GM23338 (cell line): ENCODE measurements around the gene KCNC4. TPM values are rescaled to one million over a fixed set of nuclear protein-coding genes. Genes with fewer than 3 reads are reported as not detected.

Source experiments
- ATAC-seq: fragments of 200-7000 bp; cut with Tn5 transposase; 3 replicates; pipeline ENCODE4 v1.9.1; 2020
- DNase-seq: peaks from one replicate; pipeline ENCODE4 v3.0.0-alpha.2; 2015; ENCODE audit warnings: low spot score
- H2AFZ ChIP-seq: fragments of 200-600 bp; sonication (generic); 2 replicates; pipeline ENCODE4 v1.8.0; 2016; ENCODE audit warnings: antibody characterized with exemption, mild to moderate bottlenecking, moderate library complexity
- H3F3A ChIP-seq: fragments of 200-600 bp; sonication (generic); replicated peaks from 2 replicates; pipeline ENCODE4 v1.8.0; 2017; ENCODE audit warnings: antibody characterized with exemption, mixed run types, low read depth
- H3K27ac ChIP-seq: fragments of 200-600 bp; sonication (generic); 2 replicates; pipeline ENCODE4 v1.6.1; 2016; ENCODE audit warnings: low read depth
- H3K27me3 ChIP-seq: fragments of 200-600 bp; sonication (generic); 2 replicates; pipeline ENCODE4 v1.8.0; 2016; ENCODE audit warnings: mild to moderate bottlenecking, mixed run types, moderate library complexity; ENCODE audit not compliant: insufficient read depth
- H3K36me3 ChIP-seq: fragments of 200-600 bp; sonication (generic); 2 replicates; pipeline ENCODE4 v1.8.0; 2016; ENCODE audit warnings: mild to moderate bottlenecking; ENCODE audit not compliant: insufficient read depth
- H3K4me1 ChIP-seq: fragments of 200-600 bp; sonication (generic); 2 replicates; pipeline ENCODE4 v1.8.0; 2016; ENCODE audit warnings: mild to moderate bottlenecking, moderate library complexity; ENCODE audit not compliant: insufficient read depth
- H3K4me2 ChIP-seq: fragments of 200-600 bp; sonication (generic); 2 replicates; pipeline ENCODE4 v1.7.1; 2017; ENCODE audit warnings: mixed run types
- H3K4me3 ChIP-seq: fragments of 200-600 bp; sonication (generic); 2 replicates; pipeline ENCODE4 v1.6.1; 2016; ENCODE audit warnings: mixed run types
- H3K79me2 ChIP-seq: fragments of 200-600 bp; sonication (generic); replicated peaks from 2 replicates; pipeline ENCODE4 v1.8.0; 2017; ENCODE audit warnings: mild to moderate bottlenecking; ENCODE audit not compliant: insufficient read depth
- H3K9me2 ChIP-seq: fragments of 200-600 bp; sonication (generic); 2 replicates; pipeline ENCODE4 v1.8.0; 2017; ENCODE audit not compliant: insufficient read depth
- H4K20me1 ChIP-seq: fragments of 200-600 bp; sonication (generic); replicated peaks from 2 replicates; pipeline ENCODE4 v1.8.0; 2017; ENCODE audit warnings: mild to moderate bottlenecking; ENCODE audit not compliant: insufficient read depth
- H3K27ac Mint-ChIP-seq: 2 replicates; pipeline ENCODE4 v1.8.0; 2020; ENCODE audit warnings: inconsistent platforms, mild to moderate bottlenecking, moderate library complexity, mixed read lengths
- H3K27me3 Mint-ChIP-seq: 3 replicates; pipeline ENCODE4 v1.8.0; 2022; ENCODE audit warnings: low read depth, mild to moderate bottlenecking, moderate library complexity, mixed read lengths, inconsistent platforms; ENCODE audit not compliant: insufficient read depth, poor library complexity
- H3K36me3 Mint-ChIP-seq: 3 replicates; pipeline ENCODE4 v1.8.0; 2021; ENCODE audit warnings: low read depth, mild to moderate bottlenecking, inconsistent platforms, moderate library complexity, mixed read lengths
- H3K4me1 Mint-ChIP-seq: 3 replicates; pipeline ENCODE4 v1.8.0; 2020; ENCODE audit warnings: mild to moderate bottlenecking, inconsistent platforms, mixed read lengths
- H3K4me3 Mint-ChIP-seq: 3 replicates; pipeline ENCODE4 v1.8.0; 2021; ENCODE audit warnings: moderate library complexity, mild to moderate bottlenecking, inconsistent platforms, mixed read lengths
- H3K9me3 Mint-ChIP-seq: 3 replicates; pipeline ENCODE4 v1.8.0; 2020; ENCODE audit warnings: moderate library complexity, mild to moderate bottlenecking, inconsistent platforms, mixed read lengths
- CREB1 ChIP-seq: fragments of 250-450 bp; sonication (Bioruptor Pico); IDR thresholded peaks from 2 replicates; pipeline ENCODE4 v1.5.0; 2020; ENCODE audit warnings: low read depth, mild to moderate bottlenecking, moderate library complexity
- EZH2 ChIP-seq: fragments of 200-600 bp; sonication (generic); IDR thresholded peaks from one replicate; pipeline ENCODE4 v1.8.0; 2017; ENCODE audit warnings: antibody characterized with exemption, mild to moderate bottlenecking, low read depth; ENCODE audit not compliant: unreplicated experiment
- EZH2phosphoT487 ChIP-seq: fragments of 200-600 bp; sonication (generic); IDR thresholded peaks from one replicate; pipeline ENCODE4 v1.8.1; 2018; ENCODE audit warnings: antibody characterized with exemption; ENCODE audit not compliant: unreplicated experiment
- JUNB ChIP-seq: IDR thresholded peaks from one replicate; pipeline ENCODE4 v1.6.1; 2016; ENCODE audit warnings: antibody characterized with exemption; ENCODE audit not compliant: unreplicated experiment
- NANOG ChIP-seq: IDR thresholded peaks from 2 replicates; pipeline ENCODE4 v1.6.1; 2016; ENCODE audit warnings: antibody characterized with exemption, borderline replicate concordance
- POLR2AphosphoS5 ChIP-seq: IDR thresholded peaks from 2 replicates; pipeline ENCODE4 v1.6.1; 2016; ENCODE audit warnings: antibody characterized with exemption, low read depth
- STAT1 ChIP-seq: IDR thresholded peaks from one replicate; pipeline ENCODE4 v1.6.1; 2016; ENCODE audit warnings: antibody characterized with exemption; ENCODE audit not compliant: unreplicated experiment
- ZNF114 ChIP-seq: fragments of 250-450 bp; sonication (Bioruptor Pico); IDR thresholded peaks from 2 replicates; pipeline ENCODE4 v1.5.0; 2020; ENCODE audit warnings: mild to moderate bottlenecking, moderate library complexity
- ZNF331 ChIP-seq: fragments of 250-450 bp; sonication (Bioruptor Pico); IDR thresholded peaks from 2 replicates; pipeline ENCODE4 v1.5.0; 2020; ENCODE audit warnings: low read depth, mild to moderate bottlenecking, moderate library complexity
- polyA plus RNA-seq: library from polyadenylated mRNA; unstranded; fragments of >200 nt; fragmentation: Nextera tagmentation; extraction: Ambion mirVana; gene quantifications from 2 replicates; pipeline ENCODE4 v1.2.1, GENCODE V29; 2016
- total RNA-seq: library from RNA; depleted of rRNA; stranded (reverse); fragments of >200 nt; shearing (Covaris generic); gene quantifications from 2 replicates; pipeline ENCODE4 v1.2.3, GENCODE V29; 2014
- TF ChIP-seq, protein P1 (sequence below), 2 experiments: fragments of 200-600 bp in 1 of 2; sonication (generic) in 1 of 2; conservative IDR thresholded peaks; 2 replicates each; pipeline versions ENCODE4 v1.5.1 to v1.6.1; 2016 to 2017; ENCODE audit warnings: antibody characterized with exemption in 2 of 2, low read depth in 2 of 2, mild to moderate bottlenecking in 2 of 2, moderate library complexity in 1 of 2
- TF ChIP-seq, protein P2 (sequence below): IDR thresholded peaks from one replicate; pipeline ENCODE4 v1.6.1; 2018; ENCODE audit warnings: antibody characterized with exemption; ENCODE audit not compliant: unreplicated experiment
- TF ChIP-seq, protein P3 (sequence below): IDR thresholded peaks from 2 replicates; pipeline ENCODE4 v1.6.1; 2016; ENCODE audit warnings: antibody characterized with exemption
- TF ChIP-seq, protein P4 (sequence below): fragments of 250-450 bp; sonication (Bioruptor Pico); IDR thresholded peaks from 2 replicates; pipeline ENCODE4 v1.5.0; 2020; ENCODE audit warnings: mild to moderate bottlenecking, moderate library complexity

The KCNC4 gene
- total and polyA plus RNA-seq, 2 experiments from 2014 or later: 3.5 to 10.7 TPM

DNA sequence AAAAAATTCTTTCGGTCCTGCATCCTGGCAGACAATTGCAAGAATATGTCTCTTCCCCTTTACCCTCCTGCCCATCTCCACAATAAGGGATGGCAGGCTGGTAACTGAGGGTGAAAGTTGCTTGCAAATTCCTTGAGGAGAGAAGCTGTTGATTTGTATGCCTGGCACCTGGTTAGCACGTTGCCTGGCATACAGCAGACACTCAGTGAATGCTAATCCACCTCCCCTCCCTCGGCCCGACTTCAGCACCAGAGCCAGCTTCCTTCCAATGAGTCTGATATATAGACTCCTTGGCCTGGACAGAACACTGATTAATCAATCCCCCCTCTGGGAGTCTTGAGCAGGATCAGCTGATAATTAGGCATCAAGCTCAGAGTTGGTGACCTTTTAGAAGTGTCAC, 39.1 kb downstream of the KCNC4 start:
- Histone ChIP-seq H3K4me3 (no peak overlapping the region), H3K36me3 (no peaks in the 10 kb centered on the region), H3K27ac (no peak overlapping the region), H3K27me3 (no peaks in the 10 kb centered on the region), H4K20me1 (no peaks in the 10 kb centered on the region; the same call in 1 of the 2 replicates), H3F3A (no peaks in the 10 kb centered on the region), H3K4me2 (no peak overlapping the region), H3K9me2 (0 out of 2 replicates have a peak, but pooled peaks cover 16% of the 10 kb centered on the region), H2AFZ (no peak overlapping the region), H3K79me2 (no peaks in the 10 kb centered on the region), H3K4me1 (no peaks in the 10 kb centered on the region)
- H3K36me3 Mint-ChIP-seq: no peaks in the 10 kb centered on the region
- no peak overlapping the region for H3K27ac Mint-ChIP-seq
- no peaks in the 10 kb centered on the region for H3K4me1 Mint-ChIP-seq
- peaks cover 11% of the 10 kb centered on the region for H3K27me3 Mint-ChIP-seq
- ATAC-seq: no peak
- no peak for TF ChIP-seq POLR2AphosphoS5
- no peak for TF ChIP-seq NANOG
- no peak for TF ChIP-seq CREB1 (CRISPR knock-in tag)
- TF ChIP-seq, protein P1, sequence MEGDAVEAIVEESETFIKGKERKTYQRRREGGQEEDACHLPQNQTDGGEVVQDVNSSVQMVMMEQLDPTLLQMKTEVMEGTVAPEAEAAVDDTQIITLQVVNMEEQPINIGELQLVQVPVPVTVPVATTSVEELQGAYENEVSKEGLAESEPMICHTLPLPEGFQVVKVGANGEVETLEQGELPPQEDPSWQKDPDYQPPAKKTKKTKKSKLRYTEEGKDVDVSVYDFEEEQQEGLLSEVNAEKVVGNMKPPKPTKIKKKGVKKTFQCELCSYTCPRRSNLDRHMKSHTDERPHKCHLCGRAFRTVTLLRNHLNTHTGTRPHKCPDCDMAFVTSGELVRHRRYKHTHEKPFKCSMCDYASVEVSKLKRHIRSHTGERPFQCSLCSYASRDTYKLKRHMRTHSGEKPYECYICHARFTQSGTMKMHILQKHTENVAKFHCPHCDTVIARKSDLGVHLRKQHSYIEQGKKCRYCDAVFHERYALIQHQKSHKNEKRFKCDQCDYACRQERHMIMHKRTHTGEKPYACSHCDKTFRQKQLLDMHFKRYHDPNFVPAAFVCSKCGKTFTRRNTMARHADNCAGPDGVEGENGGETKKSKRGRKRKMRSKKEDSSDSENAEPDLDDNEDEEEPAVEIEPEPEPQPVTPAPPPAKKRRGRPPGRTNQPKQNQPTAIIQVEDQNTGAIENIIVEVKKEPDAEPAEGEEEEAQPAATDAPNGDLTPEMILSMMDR (conservative IDR thresholded peaks at IDR 0.05; ENCODE audit: low read depth in 2 of 2): no peak
- no peak for TF ChIP-seq ZNF331
- TF ChIP-seq, protein P2, sequence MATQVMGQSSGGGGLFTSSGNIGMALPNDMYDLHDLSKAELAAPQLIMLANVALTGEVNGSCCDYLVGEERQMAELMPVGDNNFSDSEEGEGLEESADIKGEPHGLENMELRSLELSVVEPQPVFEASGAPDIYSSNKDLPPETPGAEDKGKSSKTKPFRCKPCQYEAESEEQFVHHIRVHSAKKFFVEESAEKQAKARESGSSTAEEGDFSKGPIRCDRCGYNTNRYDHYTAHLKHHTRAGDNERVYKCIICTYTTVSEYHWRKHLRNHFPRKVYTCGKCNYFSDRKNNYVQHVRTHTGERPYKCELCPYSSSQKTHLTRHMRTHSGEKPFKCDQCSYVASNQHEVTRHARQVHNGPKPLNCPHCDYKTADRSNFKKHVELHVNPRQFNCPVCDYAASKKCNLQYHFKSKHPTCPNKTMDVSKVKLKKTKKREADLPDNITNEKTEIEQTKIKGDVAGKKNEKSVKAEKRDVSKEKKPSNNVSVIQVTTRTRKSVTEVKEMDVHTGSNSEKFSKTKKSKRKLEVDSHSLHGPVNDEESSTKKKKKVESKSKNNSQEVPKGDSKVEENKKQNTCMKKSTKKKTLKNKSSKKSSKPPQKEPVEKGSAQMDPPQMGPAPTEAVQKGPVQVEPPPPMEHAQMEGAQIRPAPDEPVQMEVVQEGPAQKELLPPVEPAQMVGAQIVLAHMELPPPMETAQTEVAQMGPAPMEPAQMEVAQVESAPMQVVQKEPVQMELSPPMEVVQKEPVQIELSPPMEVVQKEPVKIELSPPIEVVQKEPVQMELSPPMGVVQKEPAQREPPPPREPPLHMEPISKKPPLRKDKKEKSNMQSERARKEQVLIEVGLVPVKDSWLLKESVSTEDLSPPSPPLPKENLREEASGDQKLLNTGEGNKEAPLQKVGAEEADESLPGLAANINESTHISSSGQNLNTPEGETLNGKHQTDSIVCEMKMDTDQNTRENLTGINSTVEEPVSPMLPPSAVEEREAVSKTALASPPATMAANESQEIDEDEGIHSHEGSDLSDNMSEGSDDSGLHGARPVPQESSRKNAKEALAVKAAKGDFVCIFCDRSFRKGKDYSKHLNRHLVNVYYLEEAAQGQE: no peak
- TF ChIP-seq STAT1: no peak
- TF ChIP-seq ZNF114 (CRISPR knock-in tag): no peak
- TF ChIP-seq, protein P3, sequence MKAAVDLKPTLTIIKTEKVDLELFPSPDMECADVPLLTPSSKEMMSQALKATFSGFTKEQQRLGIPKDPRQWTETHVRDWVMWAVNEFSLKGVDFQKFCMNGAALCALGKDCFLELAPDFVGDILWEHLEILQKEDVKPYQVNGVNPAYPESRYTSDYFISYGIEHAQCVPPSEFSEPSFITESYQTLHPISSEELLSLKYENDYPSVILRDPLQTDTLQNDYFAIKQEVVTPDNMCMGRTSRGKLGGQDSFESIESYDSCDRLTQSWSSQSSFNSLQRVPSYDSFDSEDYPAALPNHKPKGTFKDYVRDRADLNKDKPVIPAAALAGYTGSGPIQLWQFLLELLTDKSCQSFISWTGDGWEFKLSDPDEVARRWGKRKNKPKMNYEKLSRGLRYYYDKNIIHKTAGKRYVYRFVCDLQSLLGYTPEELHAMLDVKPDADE: no peak
- no peak for TF ChIP-seq EZH2phosphoT487
- no peak for TF ChIP-seq JUNB
- no peak for TF ChIP-seq EZH2
- TF ChIP-seq, protein P4, sequence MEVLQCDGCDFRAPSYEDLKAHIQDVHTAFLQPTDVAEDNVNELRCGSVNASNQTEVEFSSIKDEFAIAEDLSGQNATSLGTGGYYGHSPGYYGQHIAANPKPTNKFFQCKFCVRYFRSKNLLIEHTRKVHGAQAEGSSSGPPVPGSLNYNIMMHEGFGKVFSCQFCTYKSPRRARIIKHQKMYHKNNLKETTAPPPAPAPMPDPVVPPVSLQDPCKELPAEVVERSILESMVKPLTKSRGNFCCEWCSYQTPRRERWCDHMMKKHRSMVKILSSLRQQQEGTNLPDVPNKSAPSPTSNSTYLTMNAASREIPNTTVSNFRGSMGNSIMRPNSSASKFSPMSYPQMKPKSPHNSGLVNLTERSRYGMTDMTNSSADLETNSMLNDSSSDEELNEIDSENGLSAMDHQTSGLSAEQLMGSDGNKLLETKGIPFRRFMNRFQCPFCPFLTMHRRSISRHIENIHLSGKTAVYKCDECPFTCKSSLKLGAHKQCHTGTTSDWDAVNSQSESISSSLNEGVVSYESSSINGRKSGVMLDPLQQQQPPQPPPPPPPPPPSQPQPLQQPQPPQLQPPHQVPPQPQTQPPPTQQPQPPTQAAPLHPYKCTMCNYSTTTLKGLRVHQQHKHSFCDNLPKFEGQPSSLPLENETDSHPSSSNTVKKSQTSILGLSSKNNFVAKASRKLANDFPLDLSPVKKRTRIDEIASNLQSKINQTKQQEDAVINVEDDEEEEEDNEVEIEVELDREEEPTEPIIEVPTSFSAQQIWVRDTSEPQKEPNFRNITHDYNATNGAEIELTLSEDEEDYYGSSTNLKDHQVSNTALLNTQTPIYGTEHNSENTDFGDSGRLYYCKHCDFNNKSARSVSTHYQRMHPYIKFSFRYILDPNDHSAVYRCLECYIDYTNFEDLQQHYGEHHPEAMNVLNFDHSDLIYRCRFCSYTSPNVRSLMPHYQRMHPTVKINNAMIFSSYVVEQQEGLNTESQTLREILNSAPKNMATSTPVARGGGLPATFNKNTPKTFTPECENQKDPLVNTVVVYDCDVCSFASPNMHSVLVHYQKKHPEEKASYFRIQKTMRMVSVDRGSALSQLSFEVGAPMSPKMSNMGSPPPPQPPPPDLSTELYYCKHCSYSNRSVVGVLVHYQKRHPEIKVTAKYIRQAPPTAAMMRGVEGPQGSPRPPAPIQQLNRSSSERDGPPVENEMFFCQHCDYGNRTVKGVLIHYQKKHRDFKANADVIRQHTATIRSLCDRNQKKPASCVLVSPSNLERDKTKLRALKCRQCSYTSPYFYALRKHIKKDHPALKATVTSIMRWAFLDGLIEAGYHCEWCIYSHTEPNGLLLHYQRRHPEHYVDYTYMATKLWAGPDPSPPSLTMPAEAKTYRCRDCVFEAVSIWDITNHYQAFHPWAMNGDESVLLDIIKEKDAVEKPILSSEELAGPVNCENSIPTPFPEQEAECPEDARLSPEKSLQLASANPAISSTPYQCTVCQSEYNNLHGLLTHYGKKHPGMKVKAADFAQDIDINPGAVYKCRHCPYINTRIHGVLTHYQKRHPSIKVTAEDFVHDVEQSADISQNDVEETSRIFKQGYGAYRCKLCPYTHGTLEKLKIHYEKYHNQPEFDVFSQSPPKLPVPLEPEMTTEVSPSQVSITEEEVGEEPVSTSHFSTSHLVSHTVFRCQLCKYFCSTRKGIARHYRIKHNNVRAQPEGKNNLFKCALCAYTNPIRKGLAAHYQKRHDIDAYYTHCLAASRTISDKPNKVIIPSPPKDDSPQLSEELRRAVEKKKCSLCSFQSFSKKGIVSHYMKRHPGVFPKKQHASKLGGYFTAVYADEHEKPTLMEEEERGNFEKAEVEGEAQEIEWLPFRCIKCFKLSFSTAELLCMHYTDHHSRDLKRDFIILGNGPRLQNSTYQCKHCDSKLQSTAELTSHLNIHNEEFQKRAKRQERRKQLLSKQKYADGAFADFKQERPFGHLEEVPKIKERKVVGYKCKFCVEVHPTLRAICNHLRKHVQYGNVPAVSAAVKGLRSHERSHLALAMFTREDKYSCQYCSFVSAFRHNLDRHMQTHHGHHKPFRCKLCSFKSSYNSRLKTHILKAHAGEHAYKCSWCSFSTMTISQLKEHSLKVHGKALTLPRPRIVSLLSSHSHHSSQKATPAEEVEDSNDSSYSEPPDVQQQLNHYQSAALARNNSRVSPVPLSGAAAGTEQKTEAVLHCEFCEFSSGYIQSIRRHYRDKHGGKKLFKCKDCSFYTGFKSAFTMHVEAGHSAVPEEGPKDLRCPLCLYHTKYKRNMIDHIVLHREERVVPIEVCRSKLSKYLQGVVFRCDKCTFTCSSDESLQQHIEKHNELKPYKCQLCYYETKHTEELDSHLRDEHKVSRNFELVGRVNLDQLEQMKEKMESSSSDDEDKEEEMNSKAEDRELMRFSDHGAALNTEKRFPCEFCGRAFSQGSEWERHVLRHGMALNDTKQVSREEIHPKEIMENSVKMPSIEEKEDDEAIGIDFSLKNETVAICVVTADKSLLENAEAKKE: no peak
- no peak overlapping the region for H3K4me3 Mint-ChIP-seq
- H3K9me3 Mint-ChIP-seq: no peaks in the 10 kb centered on the region
- no peak for DNase-seq
